HEK293 (cell line): ENCODE data around the gene SAV1.
A peak's percentile ranks its signal among the peaks of the same experiment; 100 is the strongest.

Experiments
- BCL11B ChIP-seq: fragments of 450-650 bp; formaldehyde crosslinking; IDR thresholded peaks from 2 replicates; pipeline ENCODE4 v1.5.1; 2016; ENCODE audit warnings: low read depth, missing biosample characterization, missing genetic modification characterization
- FEZF1 ChIP-seq: fragments of 450-650 bp; formaldehyde crosslinking; IDR thresholded peaks from 2 replicates; pipeline ENCODE4 v1.5.1; 2016; ENCODE audit warnings: missing biosample characterization, missing genetic modification characterization
- HOXA7 ChIP-seq: sonication (generic); formaldehyde crosslinking; IDR thresholded peaks from 2 replicates; pipeline ENCODE4 v1.8.1; 2022; ENCODE audit warnings: missing genetic modification reagents, borderline replicate concordance
- KLF8 ChIP-seq: fragments of 450-650 bp; formaldehyde crosslinking; IDR thresholded peaks from 2 replicates; pipeline ENCODE4 v1.5.1; 2016; ENCODE audit warnings: missing biosample characterization, missing genetic modification characterization
- ZBTB17 ChIP-seq: fragments of 450-650 bp; formaldehyde crosslinking; IDR thresholded peaks from 2 replicates; pipeline ENCODE4 v1.5.1; 2016; ENCODE audit warnings: missing biosample characterization, missing genetic modification characterization
- ZEB2 ChIP-seq: fragments of 450-650 bp; formaldehyde crosslinking; IDR thresholded peaks from 2 replicates; pipeline ENCODE4 v1.5.1; 2016; ENCODE audit warnings: missing biosample characterization, missing genetic modification characterization
- ZNF114 ChIP-seq: fragments of 450-650 bp; formaldehyde crosslinking; IDR thresholded peaks from 2 replicates; pipeline ENCODE4 v1.5.0; 2017; ENCODE audit warnings: missing biosample characterization, missing genetic modification characterization
- ZNF184 ChIP-seq: fragments of 450-650 bp; IDR thresholded peaks from 2 replicates; pipeline ENCODE4 v1.5.1; 2018; ENCODE audit warnings: missing biosample characterization, mild to moderate bottlenecking, missing genetic modification characterization
- ZNF214 ChIP-seq: fragments of 450-650 bp; formaldehyde crosslinking; IDR thresholded peaks from 2 replicates; pipeline ENCODE4 v1.5.1; 2017; ENCODE audit warnings: missing biosample characterization, mild to moderate bottlenecking, missing genetic modification characterization, borderline replicate concordance
- ZNF23 ChIP-seq: fragments of 450-650 bp; formaldehyde crosslinking; IDR thresholded peaks from 2 replicates; pipeline ENCODE4 v1.5.1; 2016; ENCODE audit warnings: missing biosample characterization, missing genetic modification characterization, borderline replicate concordance
- ZNF239 ChIP-seq: fragments of 450-650 bp; formaldehyde crosslinking; IDR thresholded peaks from 2 replicates; pipeline ENCODE4 v1.5.1; 2016; ENCODE audit warnings: missing biosample characterization, missing genetic modification characterization
- ZNF324 ChIP-seq: fragments of 450-650 bp; formaldehyde crosslinking; IDR thresholded peaks from 2 replicates; pipeline ENCODE4 v1.5.1; 2016; ENCODE audit warnings: missing biosample characterization, missing genetic modification characterization
- ZNF776 ChIP-seq: fragments of 450-650 bp; formaldehyde crosslinking; IDR thresholded peaks from 2 replicates; pipeline ENCODE4 v1.5.0; 2017; ENCODE audit warnings: missing biosample characterization, missing genetic modification characterization, borderline replicate concordance
- ZNF791 ChIP-seq: fragments of 450-650 bp; formaldehyde crosslinking; IDR thresholded peaks from 2 replicates; pipeline ENCODE4 v1.5.1; 2016; ENCODE audit warnings: missing biosample characterization, missing genetic modification characterization
- ZSCAN16 ChIP-seq: fragments of 450-650 bp; formaldehyde crosslinking; IDR thresholded peaks from 2 replicates; pipeline ENCODE4 v1.5.1; 2016; ENCODE audit warnings: missing biosample characterization, missing genetic modification characterization
- TF ChIP-seq, protein P1 (sequence below): fragments of 450-650 bp; formaldehyde crosslinking; IDR thresholded peaks from 2 replicates; pipeline ENCODE4 v1.5.1; 2016; ENCODE audit warnings: missing biosample characterization, missing genetic modification characterization
- TF ChIP-seq, protein P2 (sequence below): fragments of 450-650 bp; formaldehyde crosslinking; IDR thresholded peaks from 2 replicates; pipeline ENCODE4 v1.5.1; 2016; ENCODE audit warnings: missing biosample characterization, missing genetic modification characterization
- TF ChIP-seq, protein P3 (sequence below): fragments of 450-650 bp; formaldehyde crosslinking; IDR thresholded peaks from 2 replicates; pipeline ENCODE4 v1.5.1; 2016; ENCODE audit warnings: missing biosample characterization, missing genetic modification characterization
- TF ChIP-seq, protein P4 (sequence below): fragments of 450-650 bp; formaldehyde crosslinking; IDR thresholded peaks from 2 replicates; pipeline ENCODE4 v1.5.1; 2016; ENCODE audit warnings: missing biosample characterization, missing genetic modification characterization
- TF ChIP-seq, protein P5 (sequence below): fragments of 450-650 bp; formaldehyde crosslinking; IDR thresholded peaks from 2 replicates; pipeline ENCODE4 v1.5.1; 2016; ENCODE audit warnings: missing biosample characterization, missing genetic modification characterization
- TF ChIP-seq, protein P6 (sequence below): fragments of 450-650 bp; formaldehyde crosslinking; IDR thresholded peaks from 2 replicates; pipeline ENCODE4 v1.5.1; 2016; ENCODE audit warnings: missing biosample characterization, missing genetic modification characterization
- TF ChIP-seq, protein P7 (sequence below): IDR thresholded peaks from 2 replicates; pipeline ENCODE4 v1.6.1; 2011; ENCODE audit warnings: mild to moderate bottlenecking, low read depth, low read length, borderline replicate concordance
- TF ChIP-seq, protein P8 (sequence below): fragments of 450-650 bp; formaldehyde crosslinking; IDR thresholded peaks from 2 replicates; pipeline ENCODE4 v1.5.1; 2016; ENCODE audit warnings: missing biosample characterization, missing genetic modification characterization

Gene SAV1

DNA sequence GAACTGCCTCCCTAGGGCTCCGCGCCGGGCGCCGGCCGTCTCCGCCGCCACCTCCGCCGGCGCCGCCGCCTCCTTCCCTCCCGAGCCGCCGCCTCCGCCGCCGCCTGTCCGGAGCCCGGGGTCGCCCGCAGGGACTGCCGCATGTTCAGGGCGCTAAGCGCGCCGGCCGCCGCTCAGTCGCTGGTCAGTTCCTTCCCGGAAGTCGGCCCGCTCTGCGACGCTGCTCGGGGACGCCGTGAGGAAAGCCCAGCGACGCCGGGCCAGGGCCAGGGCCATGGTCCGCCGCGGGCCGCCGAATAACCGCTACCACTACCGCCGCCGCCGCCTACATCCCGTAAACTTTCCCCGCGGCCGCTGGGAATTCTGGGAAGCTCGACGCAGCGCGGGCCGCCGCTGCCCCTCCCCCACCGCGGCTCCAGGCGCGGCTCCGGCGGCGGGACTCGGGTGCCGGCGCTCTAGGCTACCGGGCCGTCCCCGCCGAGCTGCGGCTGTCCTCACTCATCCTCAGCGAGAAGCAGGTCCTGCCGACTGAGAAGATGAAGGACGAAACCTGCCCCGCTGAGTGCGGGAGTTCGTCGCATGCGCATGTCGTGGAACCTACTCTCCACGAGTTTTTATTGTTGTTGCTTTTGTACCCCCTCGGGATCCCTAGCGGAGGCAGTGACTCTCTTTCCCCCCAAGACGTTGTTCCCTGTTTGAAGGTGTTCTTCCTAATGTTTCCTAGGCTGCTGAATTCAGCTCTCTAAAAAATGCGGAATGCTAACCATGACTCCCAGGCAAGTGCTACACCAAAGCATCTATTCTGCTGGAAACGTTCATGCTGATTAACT, at the start of gene SAV1 (continued):
- TF ChIP-seq, protein P1, sequence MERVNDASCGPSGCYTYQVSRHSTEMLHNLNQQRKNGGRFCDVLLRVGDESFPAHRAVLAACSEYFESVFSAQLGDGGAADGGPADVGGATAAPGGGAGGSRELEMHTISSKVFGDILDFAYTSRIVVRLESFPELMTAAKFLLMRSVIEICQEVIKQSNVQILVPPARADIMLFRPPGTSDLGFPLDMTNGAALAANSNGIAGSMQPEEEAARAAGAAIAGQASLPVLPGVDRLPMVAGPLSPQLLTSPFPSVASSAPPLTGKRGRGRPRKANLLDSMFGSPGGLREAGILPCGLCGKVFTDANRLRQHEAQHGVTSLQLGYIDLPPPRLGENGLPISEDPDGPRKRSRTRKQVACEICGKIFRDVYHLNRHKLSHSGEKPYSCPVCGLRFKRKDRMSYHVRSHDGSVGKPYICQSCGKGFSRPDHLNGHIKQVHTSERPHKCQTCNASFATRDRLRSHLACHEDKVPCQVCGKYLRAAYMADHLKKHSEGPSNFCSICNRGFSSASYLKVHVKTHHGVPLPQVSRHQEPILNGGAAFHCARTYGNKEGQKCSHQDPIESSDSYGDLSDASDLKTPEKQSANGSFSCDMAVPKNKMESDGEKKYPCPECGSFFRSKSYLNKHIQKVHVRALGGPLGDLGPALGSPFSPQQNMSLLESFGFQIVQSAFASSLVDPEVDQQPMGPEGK (tag by site-specific recombination) = peak; percentile 25; the same call in 1 of the 2 replicates
- TF ChIP-seq ZNF324 (tag by site-specific recombination) = 0 out of 2 replicates have a peak, but pooled peaks have one; percentile 17
- TF ChIP-seq, protein P2, sequence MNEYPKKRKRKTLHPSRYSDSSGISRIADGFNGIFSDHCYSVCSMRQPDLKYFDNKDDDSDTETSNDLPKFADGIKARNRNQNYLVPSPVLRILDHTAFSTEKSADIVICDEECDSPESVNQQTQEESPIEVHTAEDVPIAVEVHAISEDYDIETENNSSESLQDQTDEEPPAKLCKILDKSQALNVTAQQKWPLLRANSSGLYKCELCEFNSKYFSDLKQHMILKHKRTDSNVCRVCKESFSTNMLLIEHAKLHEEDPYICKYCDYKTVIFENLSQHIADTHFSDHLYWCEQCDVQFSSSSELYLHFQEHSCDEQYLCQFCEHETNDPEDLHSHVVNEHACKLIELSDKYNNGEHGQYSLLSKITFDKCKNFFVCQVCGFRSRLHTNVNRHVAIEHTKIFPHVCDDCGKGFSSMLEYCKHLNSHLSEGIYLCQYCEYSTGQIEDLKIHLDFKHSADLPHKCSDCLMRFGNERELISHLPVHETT = no peak
- no peak for TF ChIP-seq ZNF184 (tag by site-specific recombination)
- TF ChIP-seq, protein P3, sequence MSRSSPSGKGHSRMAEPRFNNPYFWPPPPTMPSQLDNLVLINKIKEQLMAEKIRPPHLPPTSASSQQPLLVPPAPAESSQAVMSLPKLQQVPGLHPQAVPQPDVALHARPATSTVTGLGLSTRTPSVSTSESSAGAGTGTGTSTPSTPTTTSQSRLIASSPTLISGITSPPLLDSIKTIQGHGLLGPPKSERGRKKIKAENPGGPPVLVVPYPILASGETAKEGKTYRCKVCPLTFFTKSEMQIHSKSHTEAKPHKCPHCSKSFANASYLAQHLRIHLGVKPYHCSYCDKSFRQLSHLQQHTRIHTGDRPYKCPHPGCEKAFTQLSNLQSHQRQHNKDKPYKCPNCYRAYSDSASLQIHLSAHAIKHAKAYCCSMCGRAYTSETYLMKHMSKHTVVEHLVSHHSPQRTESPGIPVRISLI (tag by site-specific recombination) = no peak
- TF ChIP-seq ZNF114 = no peak
- no peak for TF ChIP-seq ZNF776 (tag by site-specific recombination)
- TF ChIP-seq, protein P4, sequence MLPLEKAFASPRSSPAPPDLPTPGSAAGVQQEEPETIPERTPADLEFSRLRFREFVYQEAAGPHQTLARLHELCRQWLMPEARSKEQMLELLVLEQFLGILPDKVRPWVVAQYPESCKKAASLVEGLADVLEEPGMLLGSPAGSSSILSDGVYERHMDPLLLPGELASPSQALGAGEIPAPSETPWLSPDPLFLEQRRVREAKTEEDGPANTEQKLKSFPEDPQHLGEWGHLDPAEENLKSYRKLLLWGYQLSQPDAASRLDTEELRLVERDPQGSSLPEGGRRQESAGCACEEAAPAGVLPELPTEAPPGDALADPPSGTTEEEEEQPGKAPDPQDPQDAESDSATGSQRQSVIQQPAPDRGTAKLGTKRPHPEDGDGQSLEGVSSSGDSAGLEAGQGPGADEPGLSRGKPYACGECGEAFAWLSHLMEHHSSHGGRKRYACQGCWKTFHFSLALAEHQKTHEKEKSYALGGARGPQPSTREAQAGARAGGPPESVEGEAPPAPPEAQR (tag by site-specific recombination) = no peak
- peak; percentile 38; the same call in 1 of the 2 replicates for TF ChIP-seq ZEB2 (tag by site-specific recombination)
- TF ChIP-seq BCL11B = no peak
- TF ChIP-seq ZSCAN16 (tag by site-specific recombination) = no peak
- TF ChIP-seq FEZF1 (tag by site-specific recombination) = no peak
- TF ChIP-seq, protein P5, sequence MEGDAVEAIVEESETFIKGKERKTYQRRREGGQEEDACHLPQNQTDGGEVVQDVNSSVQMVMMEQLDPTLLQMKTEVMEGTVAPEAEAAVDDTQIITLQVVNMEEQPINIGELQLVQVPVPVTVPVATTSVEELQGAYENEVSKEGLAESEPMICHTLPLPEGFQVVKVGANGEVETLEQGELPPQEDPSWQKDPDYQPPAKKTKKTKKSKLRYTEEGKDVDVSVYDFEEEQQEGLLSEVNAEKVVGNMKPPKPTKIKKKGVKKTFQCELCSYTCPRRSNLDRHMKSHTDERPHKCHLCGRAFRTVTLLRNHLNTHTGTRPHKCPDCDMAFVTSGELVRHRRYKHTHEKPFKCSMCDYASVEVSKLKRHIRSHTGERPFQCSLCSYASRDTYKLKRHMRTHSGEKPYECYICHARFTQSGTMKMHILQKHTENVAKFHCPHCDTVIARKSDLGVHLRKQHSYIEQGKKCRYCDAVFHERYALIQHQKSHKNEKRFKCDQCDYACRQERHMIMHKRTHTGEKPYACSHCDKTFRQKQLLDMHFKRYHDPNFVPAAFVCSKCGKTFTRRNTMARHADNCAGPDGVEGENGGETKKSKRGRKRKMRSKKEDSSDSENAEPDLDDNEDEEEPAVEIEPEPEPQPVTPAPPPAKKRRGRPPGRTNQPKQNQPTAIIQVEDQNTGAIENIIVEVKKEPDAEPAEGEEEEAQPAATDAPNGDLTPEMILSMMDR = no peak
- no peak for TF ChIP-seq HOXA7
- no peak for TF ChIP-seq KLF8 (tag by site-specific recombination)
- no peak for TF ChIP-seq ZNF214 (tag by site-specific recombination)
- TF ChIP-seq, protein P6, sequence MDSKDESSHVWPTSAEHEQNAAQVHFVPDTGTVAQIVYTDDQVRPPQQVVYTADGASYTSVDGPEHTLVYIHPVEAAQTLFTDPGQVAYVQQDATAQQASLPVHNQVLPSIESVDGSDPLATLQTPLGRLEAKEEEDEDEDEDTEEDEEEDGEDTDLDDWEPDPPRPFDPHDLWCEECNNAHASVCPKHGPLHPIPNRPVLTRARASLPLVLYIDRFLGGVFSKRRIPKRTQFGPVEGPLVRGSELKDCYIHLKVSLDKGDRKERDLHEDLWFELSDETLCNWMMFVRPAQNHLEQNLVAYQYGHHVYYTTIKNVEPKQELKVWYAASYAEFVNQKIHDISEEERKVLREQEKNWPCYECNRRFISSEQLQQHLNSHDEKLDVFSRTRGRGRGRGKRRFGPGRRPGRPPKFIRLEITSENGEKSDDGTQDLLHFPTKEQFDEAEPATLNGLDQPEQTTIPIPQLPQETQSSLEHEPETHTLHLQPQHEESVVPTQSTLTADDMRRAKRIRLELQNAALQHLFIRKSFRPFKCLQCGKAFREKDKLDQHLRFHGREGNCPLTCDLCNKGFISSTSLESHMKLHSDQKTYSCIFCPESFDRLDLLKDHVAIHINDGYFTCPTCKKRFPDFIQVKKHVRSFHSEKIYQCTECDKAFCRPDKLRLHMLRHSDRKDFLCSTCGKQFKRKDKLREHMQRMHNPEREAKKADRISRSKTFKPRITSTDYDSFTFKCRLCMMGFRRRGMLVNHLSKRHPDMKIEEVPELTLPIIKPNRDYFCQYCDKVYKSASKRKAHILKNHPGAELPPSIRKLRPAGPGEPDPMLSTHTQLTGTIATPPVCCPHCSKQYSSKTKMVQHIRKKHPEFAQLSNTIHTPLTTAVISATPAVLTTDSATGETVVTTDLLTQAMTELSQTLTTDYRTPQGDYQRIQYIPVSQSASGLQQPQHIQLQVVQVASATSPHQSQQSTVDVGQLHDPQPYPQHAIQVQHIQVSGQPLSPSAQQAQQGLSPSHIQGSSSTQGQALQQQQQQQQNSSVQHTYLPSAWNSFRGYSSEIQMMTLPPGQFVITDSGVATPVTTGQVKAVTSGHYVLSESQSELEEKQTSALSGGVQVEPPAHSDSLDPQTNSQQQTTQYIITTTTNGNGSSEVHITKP = no peak
- TF ChIP-seq, protein P7, sequence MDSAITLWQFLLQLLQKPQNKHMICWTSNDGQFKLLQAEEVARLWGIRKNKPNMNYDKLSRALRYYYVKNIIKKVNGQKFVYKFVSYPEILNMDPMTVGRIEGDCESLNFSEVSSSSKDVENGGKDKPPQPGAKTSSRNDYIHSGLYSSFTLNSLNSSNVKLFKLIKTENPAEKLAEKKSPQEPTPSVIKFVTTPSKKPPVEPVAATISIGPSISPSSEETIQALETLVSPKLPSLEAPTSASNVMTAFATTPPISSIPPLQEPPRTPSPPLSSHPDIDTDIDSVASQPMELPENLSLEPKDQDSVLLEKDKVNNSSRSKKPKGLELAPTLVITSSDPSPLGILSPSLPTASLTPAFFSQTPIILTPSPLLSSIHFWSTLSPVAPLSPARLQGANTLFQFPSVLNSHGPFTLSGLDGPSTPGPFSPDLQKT = no peak
- no peak for TF ChIP-seq ZNF791
- no peak for TF ChIP-seq ZNF23
- peak; percentile 69 for TF ChIP-seq ZBTB17 (tag by site-specific recombination)
- no peak for TF ChIP-seq ZNF239
- TF ChIP-seq, protein P8, sequence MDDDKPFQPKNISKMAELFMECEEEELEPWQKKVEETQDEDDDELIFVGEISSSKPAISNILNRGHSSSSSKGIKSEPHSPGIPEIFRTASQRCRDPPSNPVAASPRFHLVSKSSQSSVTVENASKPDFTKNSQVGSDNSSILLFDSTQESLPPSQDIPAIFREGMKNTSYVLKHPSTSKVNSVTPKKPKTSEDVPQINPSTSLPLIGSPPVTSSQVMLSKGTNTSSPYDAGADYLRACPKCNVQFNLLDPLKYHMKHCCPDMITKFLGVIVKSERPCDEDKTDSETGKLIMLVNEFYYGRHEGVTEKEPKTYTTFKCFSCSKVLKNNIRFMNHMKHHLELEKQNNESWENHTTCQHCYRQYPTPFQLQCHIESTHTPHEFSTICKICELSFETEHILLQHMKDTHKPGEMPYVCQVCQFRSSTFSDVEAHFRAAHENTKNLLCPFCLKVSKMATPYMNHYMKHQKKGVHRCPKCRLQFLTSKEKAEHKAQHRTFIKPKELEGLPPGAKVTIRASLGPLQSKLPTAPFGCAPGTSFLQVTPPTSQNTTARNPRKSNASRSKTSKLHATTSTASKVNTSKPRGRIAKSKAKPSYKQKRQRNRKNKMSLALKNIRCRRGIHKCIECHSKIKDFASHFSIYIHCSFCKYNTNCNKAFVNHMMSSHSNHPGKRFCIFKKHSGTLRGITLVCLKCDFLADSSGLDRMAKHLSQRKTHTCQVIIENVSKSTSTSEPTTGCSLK (tag by site-specific recombination) = no peak
